Measurements from ENCODE around the gene SLAMF6. TPM values are rescaled to one million over a fixed set of nuclear protein-coding genes. Genes with fewer than 3 reads are reported as not detected.

SLAMF6 gene
- polyA plus RNA-seq, 3 donors: 0.06 to 0.21 (median 0.14) TPM

- DNase-seq (ENCODE audit: low read depth in 3 of 3, low spot score in 2 of 3): no peak
These were observed 48.4 kb downstream of the SLAMF6 start for GRCh38 chr1:160474392-160475242.

GRCh38 chr1:160472112-160472511 lies 50.9 kb downstream of the SLAMF6 start:
- DNase-seq (ENCODE audit: low read depth in 3 of 3, low spot score in 2 of 3): no peak

GRCh38 chr1:160471253-160471652 lies 51.8 kb downstream of the SLAMF6 start:
- DNase-seq (ENCODE audit: low read depth in 3 of 3, low spot score in 2 of 3): no peak

GRCh38 chr1:160467576-160467975 lies 55.5 kb downstream of the SLAMF6 start:
- DNase-seq (ENCODE audit: low read depth in 3 of 3, low spot score in 2 of 3): no peak

- DNase-seq (ENCODE audit: low read depth in 3 of 3, low spot score in 2 of 3): no peak
These were observed 56.1 kb downstream of the SLAMF6 start for GRCh38 chr1:160466961-160467360.

- no peak for DNase-seq (ENCODE audit: low read depth in 3 of 3, low spot score in 2 of 3)
These were observed 57.9 kb downstream of the SLAMF6 start for GRCh38 chr1:160465123-160465522.

- no peak for DNase-seq (ENCODE audit: low read depth in 3 of 3, low spot score in 2 of 3)
These were observed 62.3 kb downstream of the SLAMF6 start for GRCh38 chr1:160460683-160461287.

GRCh38 chr1:160460214-160460642 lies 62.8 kb downstream of the SLAMF6 start:
- no peak for DNase-seq (ENCODE audit: low read depth in 3 of 3, low spot score in 2 of 3)

GRCh38 chr1:160459687-160460086 lies 63.4 kb downstream of the SLAMF6 start:
- no peak for DNase-seq (ENCODE audit: low read depth in 3 of 3, low spot score in 2 of 3)

GRCh38 chr1:160459056-160459455 lies 64.0 kb downstream of the SLAMF6 start:
- no peak for DNase-seq (ENCODE audit: low read depth in 3 of 3, low spot score in 2 of 3)

- DNase-seq (ENCODE audit: low read depth in 3 of 3, low spot score in 2 of 3): no peak
These were observed 67.9 kb downstream of the SLAMF6 start for GRCh38 chr1:160455153-160455517.

- DNase-seq (ENCODE audit: low read depth in 3 of 3, low spot score in 2 of 3): no peak
These were observed 68.5 kb downstream of the SLAMF6 start for GRCh38 chr1:160454371-160455152.

- no peak for DNase-seq (ENCODE audit: low read depth in 3 of 3, low spot score in 2 of 3)
These were observed 69.6 kb downstream of the SLAMF6 start for GRCh38 chr1:160453443-160453842.

GRCh38 chr1:160451859-160452232 lies 71.2 kb downstream of the SLAMF6 start:
- DNase-seq (ENCODE audit: low read depth in 3 of 3, low spot score in 2 of 3): no peak

- DNase-seq (ENCODE audit: low read depth in 3 of 3, low spot score in 2 of 3): no peak
These were observed 71.8 kb downstream of the SLAMF6 start for GRCh38 chr1:160451119-160451858.

- DNase-seq (ENCODE audit: low read depth in 3 of 3, low spot score in 2 of 3): no peak
These were observed 73.6 kb downstream of the SLAMF6 start for GRCh38 chr1:160449494-160449893.

GRCh38 chr1:160446945-160447600 lies 76.0 kb downstream of the SLAMF6 start:
- no peak for DNase-seq (ENCODE audit: low read depth in 3 of 3, low spot score in 2 of 3)

- DNase-seq (ENCODE audit: low read depth in 3 of 3, low spot score in 2 of 3): no peak
These were observed 83.3 kb downstream of the SLAMF6 start for GRCh38 chr1:160439718-160440117.

GRCh38 chr1:160438935-160439334 lies 84.1 kb downstream of the SLAMF6 start:
- DNase-seq (ENCODE audit: low read depth in 3 of 3, low spot score in 2 of 3): no peak

GRCh38 chr1:160438317-160438918 lies 84.6 kb downstream of the SLAMF6 start:
- no peak for DNase-seq (ENCODE audit: low read depth in 3 of 3, low spot score in 2 of 3)

Measured in right renal cortex interstitium (tissue), 3 donors.